GM18858 (cell line): Measurements from ENCODE around the gene ZFAND3.
"Not testable (repeated sequence)": the region's sequence is repeated elsewhere in the genome, so short reads cannot be mapped to it uniquely, and the experiment has no call there.

ENCODE experiments used
- ATAC-seq: cut with Tn5 transposase; IDR thresholded peaks from one replicate; pipeline ENCODE4 v1.9.1; 2021; ENCODE audit not compliant: unreplicated experiment

ZFAND3 gene

DNA sequence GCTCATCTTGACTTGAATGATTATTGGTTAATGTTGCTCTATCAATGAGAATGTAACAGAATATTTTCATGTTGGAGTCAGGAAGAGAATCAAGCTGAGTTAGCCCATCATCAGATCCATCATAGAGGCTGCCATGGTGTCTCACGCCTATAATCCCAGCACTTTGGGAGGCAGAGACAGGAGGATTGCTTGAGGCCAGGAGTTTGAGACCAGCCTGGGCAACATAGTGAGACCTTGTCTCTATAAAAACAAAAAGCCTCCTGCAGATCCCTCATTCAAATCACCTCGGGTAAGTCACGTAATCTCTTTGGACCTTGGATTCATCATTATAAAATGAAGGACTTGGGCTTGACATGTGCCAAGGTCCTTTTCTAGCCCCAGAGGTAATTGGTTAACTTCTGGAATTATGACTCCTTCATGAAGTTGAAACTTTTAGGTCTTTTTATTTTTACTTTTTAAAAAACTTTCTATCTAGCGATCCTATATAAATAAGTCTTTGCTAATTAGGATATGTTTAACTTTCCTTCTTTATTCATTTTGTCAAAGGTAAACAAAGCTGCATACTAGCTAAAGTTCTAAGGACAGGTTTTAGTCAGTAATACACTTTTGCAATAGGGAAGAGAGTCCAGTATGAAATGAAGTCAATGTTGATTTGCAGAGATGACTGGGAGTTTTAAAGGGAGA lies 110.9 kb downstream of the ZFAND3 start:
- no peak for ATAC-seq

DNA sequence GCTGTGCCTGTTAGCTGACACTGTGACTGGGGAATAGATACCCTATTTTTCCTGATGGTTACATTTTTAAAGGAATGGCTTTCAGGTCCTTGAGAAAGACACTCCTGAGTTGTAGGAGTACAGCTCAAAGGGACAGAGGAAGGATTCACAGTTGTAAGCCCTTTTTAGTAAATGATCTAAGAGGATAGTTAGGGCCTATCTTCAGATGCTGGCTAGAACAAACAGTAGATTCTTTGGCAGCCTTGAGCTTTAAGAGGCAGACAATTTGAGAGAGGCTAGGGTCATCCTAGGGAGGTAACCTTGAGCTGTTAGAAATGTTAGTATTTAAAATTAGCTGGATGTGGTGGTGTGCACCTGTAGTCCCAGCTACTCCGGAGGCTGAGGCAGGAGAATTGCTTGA lies 111.5 kb downstream of the ZFAND3 start:
- ATAC-seq: no peak

DNA sequence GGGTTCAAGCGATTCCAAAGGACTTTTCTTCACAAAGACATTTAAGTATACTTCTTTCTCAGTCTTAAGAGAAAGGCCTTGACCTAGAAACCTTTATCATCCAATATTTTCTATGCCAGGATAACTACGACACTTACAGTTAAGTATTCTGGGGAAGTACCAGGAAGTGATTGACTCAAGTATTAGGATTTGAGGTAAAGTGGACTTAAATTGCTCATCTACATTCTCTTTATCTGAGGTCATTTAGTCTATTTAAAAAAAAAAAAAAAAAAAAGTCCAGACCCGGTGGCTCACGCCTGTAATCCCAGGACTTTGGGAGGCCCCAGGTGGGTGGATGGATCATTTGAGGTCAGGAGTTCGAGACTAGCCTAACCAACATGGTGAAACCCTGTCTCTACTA lies 114.7 kb downstream of the ZFAND3 start:
- no peak for ATAC-seq

DNA sequence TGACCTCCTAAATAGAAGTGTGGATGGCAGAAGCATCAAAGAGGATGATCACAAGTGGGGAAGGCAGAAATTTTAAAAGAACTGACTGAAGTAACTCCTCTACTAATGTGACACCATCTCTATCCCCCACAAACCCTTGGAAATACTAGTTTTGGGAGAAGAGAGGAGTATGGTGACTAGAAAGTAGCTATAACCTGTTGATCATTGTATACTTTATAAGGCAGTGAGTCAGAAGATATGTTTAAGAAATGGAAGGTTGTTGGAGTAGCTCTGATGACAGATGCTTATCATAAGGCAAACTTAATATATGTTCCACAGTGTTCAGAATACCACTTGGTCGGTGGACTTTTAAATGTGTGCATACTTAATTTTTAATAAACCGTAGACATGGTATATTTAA lies 116.6 kb downstream of the ZFAND3 start:
- ATAC-seq: no peak

DNA sequence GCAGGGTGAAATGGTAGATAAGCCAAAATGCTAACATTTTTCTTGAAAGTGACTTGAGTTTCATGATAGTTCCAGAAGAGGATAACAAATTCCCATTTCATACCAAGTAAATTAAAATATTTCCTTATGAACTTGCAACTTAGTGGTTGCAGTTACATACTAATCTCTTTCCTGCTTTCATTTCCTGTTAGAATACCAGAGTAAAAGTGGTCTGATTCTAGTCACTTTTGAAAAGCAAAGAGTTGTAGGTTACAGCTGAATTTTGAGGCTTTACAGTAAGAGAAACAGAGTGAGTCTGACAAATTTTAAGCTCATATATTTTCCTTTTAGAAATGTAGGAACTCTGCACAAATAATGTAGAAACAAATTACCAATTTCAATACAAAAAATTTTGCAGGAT lies 117.4 kb downstream of the ZFAND3 start:
- no peak for ATAC-seq

DNA sequence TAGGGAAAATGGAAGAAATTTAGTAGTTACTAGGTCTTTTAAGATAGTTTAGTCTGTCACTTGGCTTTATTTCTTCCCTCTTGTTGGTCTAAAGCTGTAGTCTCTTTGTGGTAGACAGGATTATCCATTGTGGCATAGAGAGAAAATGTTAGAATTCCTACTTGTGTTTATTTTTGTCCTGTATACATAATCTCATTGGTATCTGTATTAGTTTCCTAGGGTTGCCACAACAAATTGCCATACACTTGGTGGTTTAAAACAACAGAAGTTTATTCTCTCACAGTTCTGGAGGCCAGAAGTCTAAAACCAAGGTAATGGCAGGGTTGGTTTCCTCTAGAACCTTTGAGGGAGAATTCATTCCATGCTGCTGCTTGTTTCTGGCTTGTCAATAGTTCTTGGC lies 119.4 kb downstream of the ZFAND3 start:
- ATAC-seq: no peak

DNA sequence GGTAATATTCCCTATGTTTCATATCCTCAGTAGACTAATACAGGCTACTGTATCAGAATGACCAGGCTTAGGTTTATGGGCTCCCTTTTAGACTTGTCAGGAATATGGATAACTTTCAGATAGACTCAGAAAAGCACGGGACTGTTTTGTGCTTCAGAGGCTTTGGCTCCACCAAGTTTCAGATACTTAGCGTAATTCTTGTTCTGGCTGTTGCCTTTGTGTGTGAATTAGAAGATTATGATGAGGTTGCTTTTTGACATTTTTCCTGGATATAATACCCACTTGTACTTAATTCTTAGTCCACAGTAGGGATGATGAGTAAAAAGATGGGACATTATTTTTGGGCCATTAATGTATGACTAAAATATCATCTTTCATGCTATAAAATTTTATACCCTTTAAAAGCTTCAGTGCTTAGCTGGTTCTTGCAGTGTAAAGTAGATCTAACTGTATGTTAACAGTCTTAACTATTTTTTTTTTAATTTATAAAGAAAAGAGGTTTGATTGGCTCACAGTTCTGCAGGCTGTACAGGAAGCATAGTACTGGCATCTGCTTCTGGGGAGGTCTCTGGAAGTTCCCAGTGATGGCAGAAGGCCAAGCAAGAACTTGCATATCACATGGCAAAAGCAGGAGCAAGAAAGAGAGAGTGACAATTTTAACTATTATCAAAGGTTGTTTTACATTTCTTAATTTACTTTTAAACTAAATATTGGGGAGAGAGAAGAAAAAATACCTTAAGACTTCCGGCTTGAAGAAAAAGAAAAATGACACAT lies 120.7 kb downstream of the ZFAND3 start:
- no peak for ATAC-seq

DNA sequence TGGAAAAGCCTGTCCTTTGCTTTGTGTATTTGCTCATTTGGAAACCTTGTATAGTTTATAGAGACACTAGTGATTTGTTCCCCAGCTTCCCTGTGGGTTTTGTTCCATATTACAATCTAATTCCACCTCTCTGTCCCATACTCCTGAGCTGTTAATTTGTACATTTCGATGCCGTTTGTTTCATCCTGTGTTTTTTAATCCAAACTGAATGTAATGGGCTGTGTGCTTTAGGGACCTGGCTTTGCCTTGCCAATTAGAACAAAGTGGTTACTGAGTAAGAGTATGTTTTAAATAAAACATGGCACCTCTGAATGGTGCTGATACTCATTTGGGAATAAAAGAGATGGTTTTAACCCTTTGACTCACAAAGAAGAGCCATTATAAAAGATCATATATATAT lies 122.3 kb downstream of the ZFAND3 start:
- no peak for ATAC-seq

DNA sequence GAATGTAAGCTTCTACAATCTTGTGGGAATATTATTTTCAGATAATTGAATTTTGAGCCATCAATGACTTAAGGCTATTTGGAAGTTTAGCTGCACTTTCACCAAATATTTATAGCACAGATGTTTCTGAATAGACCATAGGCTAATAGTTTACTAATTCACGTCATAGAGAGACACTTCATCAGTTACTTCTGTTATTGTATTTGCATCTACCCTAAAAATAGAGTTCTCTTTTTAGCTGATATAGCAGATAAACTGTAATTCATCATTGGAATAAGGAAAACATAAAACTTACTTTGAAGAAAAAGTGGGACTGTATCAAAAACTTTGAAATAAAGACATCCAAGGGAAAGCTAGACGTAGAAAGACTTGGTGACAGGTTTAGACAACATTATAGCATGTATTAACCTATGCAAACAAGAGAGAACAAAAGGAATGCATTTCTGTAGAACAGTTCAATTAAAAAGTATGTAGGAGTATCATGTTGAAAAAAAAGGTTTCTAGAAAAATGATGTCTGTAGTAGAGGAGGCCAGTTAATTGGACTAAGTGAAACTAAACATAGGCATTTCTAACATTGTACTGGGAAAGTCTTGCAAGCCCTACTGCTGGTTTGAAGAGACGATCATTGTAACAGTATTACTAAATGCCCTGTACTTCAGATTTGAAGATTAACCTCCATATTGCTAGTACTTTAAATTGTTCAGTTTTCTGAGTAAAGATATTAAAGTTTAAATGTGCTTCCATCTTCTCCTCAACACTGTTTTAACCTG lies 123.3 kb downstream of the ZFAND3 start:
- ATAC-seq: no peak

DNA sequence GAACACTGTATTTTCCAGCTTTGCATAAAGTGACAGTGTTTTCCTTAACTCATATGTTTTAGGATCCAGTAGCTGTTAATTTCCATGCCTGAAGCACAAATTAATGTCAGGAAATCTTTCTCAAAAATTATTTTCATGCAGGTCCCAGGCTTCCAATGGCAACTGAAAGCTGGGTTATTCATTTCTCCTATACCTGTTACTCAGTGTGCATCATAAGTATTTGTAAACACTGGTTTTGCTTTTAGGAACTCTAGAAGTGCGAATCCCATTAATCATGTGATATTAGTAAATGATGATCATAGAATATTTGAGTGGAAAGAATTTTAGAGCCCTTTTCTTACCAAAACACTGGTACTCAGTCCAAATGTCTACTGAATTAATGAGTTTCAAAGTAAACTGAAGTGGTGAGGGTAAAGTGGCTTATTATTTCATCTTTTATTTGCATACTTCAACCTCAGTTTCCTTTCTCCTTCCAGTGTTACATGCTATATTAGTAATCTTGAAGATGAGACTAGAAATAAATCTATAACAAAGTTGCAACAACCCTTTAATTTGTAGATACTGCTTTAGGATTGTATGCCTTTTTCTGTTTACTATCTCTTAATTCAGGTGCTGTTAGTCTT lies 124.0 kb downstream of the ZFAND3 start:
- no peak for ATAC-seq

DNA sequence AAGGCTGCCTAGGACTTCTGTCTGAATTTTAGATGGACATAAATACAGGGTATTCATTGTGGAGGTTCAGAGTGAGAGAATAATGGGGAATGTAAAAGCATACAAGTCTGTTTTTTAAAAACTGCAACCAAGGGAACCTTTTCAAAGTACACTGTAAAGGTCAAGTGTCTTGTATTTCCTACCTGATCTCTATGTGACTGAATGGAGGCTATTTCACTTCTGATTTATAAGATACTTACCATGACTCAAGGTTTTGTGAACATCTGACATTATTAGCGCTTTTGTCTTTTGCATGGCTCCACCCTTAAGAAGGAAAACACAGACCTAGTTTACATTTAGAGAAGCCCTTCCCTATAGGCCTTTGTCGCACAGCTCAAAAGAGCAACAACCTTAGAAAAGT lies 126.5 kb downstream of the ZFAND3 start:
- ATAC-seq: no peak

DNA sequence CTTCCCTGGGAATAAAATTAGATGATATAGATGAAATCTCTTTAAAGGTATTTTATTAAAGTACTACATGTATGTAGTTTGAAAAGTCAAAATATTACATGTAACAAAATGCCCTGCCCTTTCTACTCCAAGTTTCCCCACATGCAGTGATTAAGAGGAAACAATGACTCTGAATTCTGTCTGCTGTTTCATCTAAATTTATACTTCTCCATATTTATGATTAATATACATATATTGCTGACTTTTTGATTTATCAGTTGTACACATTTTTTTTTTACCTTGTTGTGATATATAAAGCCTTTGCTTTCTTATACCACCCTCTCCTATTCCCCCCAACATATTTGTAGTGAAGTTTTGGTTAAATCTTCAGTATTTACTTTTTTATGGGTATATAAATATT lies 127.9 kb downstream of the ZFAND3 start:
- ATAC-seq: no peak

DNA sequence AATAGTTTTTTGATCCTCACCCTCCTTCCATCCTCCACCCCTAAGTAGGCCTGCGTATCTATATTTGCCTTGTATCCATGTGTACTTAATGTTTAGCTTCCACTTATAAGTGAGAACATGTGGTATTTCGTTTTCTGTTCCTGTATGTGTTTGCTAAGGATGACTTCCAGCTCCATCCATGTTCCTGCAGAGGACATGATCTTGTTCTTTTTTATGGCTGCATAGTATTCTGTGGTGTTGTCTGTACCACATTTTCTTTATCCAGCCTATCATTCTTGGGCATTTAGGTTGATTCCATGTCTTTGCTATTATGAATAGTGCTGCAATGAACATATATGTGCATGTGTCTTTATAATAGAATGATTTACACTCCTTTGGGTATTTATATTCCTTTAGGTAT lies 129.1 kb downstream of the ZFAND3 start:
- not testable (repeated sequence) for ATAC-seq

DNA sequence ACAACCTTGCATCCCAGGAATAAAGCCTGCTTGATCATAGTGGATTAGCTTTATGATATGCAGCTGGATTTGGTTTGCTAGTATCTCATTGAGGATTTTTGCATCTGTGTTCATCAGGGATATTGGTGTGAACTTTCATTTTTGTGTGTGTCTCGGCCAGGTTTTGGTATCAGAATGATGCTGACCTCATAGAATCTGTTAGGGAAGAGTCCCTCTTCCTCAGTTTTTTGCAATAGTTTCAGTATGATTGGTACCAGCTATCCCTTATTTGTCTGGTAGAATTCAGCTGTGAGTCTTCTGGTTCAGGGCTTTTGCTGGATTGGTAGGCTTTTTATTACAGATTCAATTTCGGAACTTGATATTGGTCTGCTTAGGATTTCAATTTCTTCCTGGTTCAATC lies 132.5 kb downstream of the ZFAND3 start:
- ATAC-seq: no peak

DNA sequence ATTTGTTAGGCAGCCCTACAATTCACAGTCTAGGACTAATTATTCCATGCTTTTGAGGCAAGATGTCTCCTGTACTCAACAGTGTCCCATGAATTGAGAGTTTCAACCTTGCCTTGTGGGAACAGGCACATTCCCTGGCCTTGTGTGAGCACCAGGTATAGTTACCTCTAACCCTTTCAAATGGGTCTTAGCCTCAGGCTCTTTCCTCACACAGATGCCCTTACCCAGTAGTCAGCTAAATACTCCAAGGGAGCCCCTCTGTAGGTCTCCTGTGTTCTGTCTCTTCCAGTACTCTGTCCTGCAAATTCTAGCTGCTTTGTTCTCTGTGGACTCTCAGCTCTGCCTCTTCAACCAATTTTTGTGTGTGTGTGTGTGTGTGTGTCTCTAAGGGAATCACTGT lies 135.3 kb downstream of the ZFAND3 start:
- no peak for ATAC-seq

DNA sequence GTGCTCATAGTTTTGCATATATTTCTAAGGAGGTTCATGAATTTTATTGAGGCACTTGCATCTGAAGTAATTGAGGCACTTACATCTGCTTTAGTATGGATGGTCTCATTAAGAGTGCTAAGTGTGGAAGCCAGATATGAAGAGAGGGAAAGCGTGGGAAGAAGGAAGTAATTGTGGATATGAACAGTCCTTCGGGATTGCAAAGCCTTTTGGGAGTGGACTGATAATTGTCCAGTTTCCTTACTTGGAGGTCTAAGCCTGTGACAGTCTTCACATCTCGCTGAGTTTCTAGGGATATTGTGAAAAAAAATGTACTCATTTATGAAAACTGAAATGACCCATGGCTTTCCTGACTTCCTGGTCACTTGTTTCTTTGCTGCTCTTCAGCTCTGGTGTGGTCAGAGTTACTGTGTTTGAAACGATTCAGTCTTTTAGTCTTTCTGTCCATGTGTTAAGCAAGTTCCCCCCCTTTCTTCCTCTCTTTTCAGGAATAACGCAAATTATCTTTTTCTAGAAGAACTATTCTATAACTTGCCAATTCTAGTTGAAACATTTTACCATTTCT lies 137.3 kb downstream of the ZFAND3 start:
- ATAC-seq: no peak

DNA sequence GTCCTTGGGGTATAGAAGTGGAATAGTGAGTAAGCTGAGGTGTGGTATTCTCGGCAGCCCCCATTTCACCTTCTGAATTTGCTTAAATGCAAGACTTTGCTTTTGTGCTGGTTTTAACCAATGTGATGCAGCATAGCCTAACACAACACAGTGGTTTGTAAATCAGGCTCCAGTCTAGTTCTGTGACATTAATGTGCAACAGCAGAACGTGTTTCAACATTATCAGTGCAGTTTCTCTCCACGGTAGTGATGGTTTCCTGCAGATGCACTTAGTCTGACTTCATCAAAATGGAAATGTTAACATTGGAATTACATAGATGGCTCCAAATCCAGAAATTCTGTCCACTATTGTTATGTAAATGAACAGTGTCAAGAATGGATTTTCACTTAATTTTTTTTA lies 139.5 kb downstream of the ZFAND3 start:
- no peak for ATAC-seq

DNA sequence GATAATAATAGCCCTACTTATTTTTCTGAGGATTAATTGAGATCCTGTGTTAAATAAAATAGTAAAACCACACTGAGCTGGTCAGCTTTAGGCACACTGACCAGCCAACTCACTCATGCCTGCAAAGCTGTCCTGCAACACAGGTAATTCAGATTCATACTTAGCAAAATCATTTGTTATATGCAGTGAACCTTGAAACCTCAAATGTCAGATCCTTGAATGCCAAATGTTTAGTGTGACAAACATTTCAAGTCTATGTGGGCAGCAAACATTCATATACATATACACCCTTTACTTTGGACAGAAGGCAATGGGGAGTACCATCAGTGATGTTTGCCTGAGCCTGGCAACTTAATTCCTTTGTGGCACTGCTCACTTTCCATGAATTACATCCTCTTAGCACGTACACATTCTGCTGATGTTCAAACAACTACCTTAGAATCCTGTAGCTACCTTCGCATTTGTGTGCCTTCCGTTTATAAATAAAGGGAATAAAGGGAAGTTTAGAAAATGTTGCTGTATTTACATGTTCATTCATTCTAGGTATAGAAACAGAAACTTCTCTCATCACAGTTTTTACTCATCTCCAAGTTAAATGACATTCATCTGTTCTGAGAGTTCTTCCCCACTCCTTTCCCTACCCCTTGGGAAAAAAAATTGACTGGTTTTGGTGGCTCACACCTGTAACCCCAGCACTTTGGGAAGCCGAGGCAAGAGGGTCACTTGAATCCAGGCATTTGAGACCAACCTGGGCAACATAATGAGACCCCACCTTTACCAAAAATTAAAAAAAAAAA lies 140.8 kb downstream of the ZFAND3 start:
- ATAC-seq: no peak

DNA sequence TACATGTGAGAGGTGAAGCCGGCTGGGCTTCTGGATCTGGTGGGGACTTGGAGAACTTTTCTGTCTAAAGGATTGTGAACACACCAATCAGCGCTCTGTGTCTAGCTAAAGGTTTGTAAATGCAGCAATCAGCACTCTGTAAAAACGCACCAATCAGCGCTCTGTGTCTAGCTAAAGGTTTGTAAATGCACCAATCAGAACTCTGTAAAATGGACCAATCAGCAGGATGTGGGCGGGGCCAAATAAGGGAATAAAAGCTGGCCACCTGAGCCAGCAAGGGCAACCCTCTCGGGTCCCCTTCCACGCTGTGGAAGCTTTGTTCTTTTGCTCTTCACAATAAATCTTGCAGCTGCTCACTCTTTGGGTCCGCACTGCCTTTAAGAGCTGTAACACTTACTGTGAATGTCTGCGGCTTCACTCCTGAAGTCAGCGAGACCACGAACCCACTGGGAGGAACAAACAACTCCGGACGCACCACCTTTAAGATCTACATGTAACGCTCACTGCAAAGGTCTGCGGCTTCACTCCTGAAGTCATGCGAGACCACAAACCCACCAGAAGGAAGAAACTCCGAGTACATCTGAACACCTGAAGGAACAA lies 143.1 kb downstream of the ZFAND3 start:
- ATAC-seq: not testable (repeated sequence)
